B cell (primary cell): Measurements from ENCODE around the gene ZMYND19. TPM values are rescaled to one million over a fixed set of nuclear protein-coding genes. Genes with fewer than 3 reads are reported as not detected.
A peak's percentile ranks its signal among the peaks of the same experiment; 100 is the strongest.

Experiments
- ATAC-seq: fragments of 200-7000 bp; cut with Tn5 transposase; one replicate; pipeline ENCODE4 v1.10.0; 2021; ENCODE audit warnings: low read depth, mild to moderate bottlenecking, moderate number of reproducible peaks, moderate library complexity
- CTCF ChIA-PET: fragments of 350-600 bp; sonication (Branson Sonifier 250); formaldehyde crosslinking; loops from one replicate; lab custom pipeline; 2021; ENCODE audit warnings: antibody characterized with exemption, inconsistent platforms; lab: Charles Lee
- POLR2A ChIA-PET: fragments of 350-600 bp; sonication (Branson Sonifier 250); formaldehyde crosslinking; loops from one replicate; lab custom pipeline; 2021; ENCODE audit warnings: antibody characterized with exemption; lab: Charles Lee
- DNase-seq: peaks from one replicate; pipeline ENCODE4 v3.0.0; 2013
- H2AFZ ChIP-seq: 2 replicates; pipeline ENCODE4 v1.6.1; 2012; ENCODE audit warnings: mild to moderate bottlenecking, low read depth, low read length; ENCODE audit not compliant: insufficient read depth, poor library complexity, severe bottlenecking
- H3K27ac ChIP-seq, 2 donors: 1 replicate in 1 of 2; 2 replicates in 1 of 2; pipeline ENCODE4 v1.5.1; 2012 to 2013; ENCODE audit warnings: low read length in 2 of 2, mild to moderate bottlenecking in 2 of 2, moderate library complexity in 1 of 2
- H3K27me3 ChIP-seq, 4 experiments: fragments of 200-600 bp in 1 of 4; sonication (generic) in 1 of 4; replicated peaks in 1 of 4; 1 replicate in 2 of 4; 2 replicates in 2 of 4; pipeline versions ENCODE4 v1.6.1 to v1.7.0; 2013 to 2016; ENCODE audit warnings: low read length in 3 of 4, mild to moderate bottlenecking in 2 of 4, mixed read lengths in 1 of 4, moderate library complexity in 1 of 4; ENCODE audit not compliant: insufficient read depth in 4 of 4, control insufficient read depth in 3 of 4; ENCODE audit errors: control extremely low read depth in 1 of 4
- H3K36me3 ChIP-seq, 2 experiments: replicated peaks in 1 of 2; 1 replicate in 1 of 2; 2 replicates in 1 of 2; pipeline versions ENCODE4 v1.6.1 to v1.7.1; 2013; ENCODE audit warnings: low read length in 1 of 2; ENCODE audit not compliant: insufficient read depth in 2 of 2, control insufficient read depth in 1 of 2; ENCODE audit errors: control extremely low read depth in 1 of 2, extremely low read depth in 1 of 2
- H3K4me1 ChIP-seq, 2 donors: fragments of 200-600 bp in 1 of 2; sonication (generic) in 1 of 2; 1 replicate in 1 of 2; 2 replicates in 1 of 2; pipeline versions ENCODE4 v1.5.1 to v1.6.1; 2013 to 2017; ENCODE audit warnings: low read length in 2 of 2; ENCODE audit not compliant: control insufficient read depth in 2 of 2, insufficient read depth in 2 of 2
- H3K4me2 ChIP-seq: replicated peaks from 2 replicates; pipeline ENCODE3; 2012; ENCODE audit warnings: mild to moderate bottlenecking, low read depth, low read length; ENCODE audit not compliant: poor library complexity, severe bottlenecking
- H3K4me3 ChIP-seq, 5 experiments: fragments of 200-600 bp in 1 of 5; sonication (generic) in 1 of 5; 1 replicate in 3 of 5; 2 replicates in 2 of 5; pipeline versions ENCODE4 v1.5.1 to v1.7.0; 2011 to 2016; ENCODE audit warnings: low read length in 4 of 5, mild to moderate bottlenecking in 4 of 5, low read depth in 2 of 5, control low read depth in 1 of 5, moderate library complexity in 1 of 5; ENCODE audit not compliant: insufficient read depth in 1 of 5; ENCODE audit errors: control extremely low read depth in 1 of 5, extremely low read depth in 1 of 5
- H3K79me2 ChIP-seq: fragments of 200-600 bp; sonication (generic); one replicate; pipeline ENCODE4 v1.6.0; 2016; ENCODE audit warnings: low read length; ENCODE audit not compliant: control insufficient read depth, insufficient read depth
- H3K9ac ChIP-seq: fragments of 200-600 bp; sonication (generic); 2 replicates; pipeline ENCODE4 v1.6.1; 2017; ENCODE audit warnings: mild to moderate bottlenecking, low read length, moderate library complexity
- H3K9me3 ChIP-seq, 3 donors: one replicate each; pipeline versions ENCODE4 v1.6.1 to v1.7.1; 2013; ENCODE audit warnings: low read length in 2 of 3; ENCODE audit not compliant: control insufficient read depth in 2 of 3, insufficient read depth in 1 of 3; ENCODE audit errors: control extremely low read depth in 1 of 3
- H4K20me1 ChIP-seq: 2 replicates; pipeline ENCODE4 v1.6.0; 2012; ENCODE audit warnings: mild to moderate bottlenecking, low read length; ENCODE audit not compliant: insufficient read depth, control insufficient read depth, poor library complexity, severe bottlenecking
- H3K27ac Mint-ChIP-seq: one replicate; pipeline ENCODE4 v1.8.0; 2021; ENCODE audit warnings: mixed read lengths
- H3K27me3 Mint-ChIP-seq: one replicate; pipeline ENCODE4 v1.8.0; 2021; ENCODE audit warnings: mixed read lengths
- H3K4me1 Mint-ChIP-seq: one replicate; pipeline ENCODE4 v1.8.0; 2021; ENCODE audit warnings: mixed read lengths
- H3K4me3 Mint-ChIP-seq: one replicate; pipeline ENCODE4 v1.8.0; 2021; ENCODE audit warnings: mixed read lengths
- H3K9me3 Mint-ChIP-seq: one replicate; pipeline ENCODE4 v1.8.0; 2022; ENCODE audit warnings: mixed read lengths; ENCODE audit not compliant: insufficient read depth
- EZH2 ChIP-seq: IDR thresholded peaks from 2 replicates; pipeline ENCODE4 v1.6.1; 2012; ENCODE audit warnings: borderline replicate concordance, low read depth, mild to moderate bottlenecking, moderate library complexity, low read length; ENCODE audit not compliant: insufficient read depth, poor library complexity, severe bottlenecking
- WGBS: methylation state at CpG from one replicate; pipeline ENCODE4 v1.1.5; 2013; ENCODE audit warnings: missing lambda C conversion rate; ENCODE audit not compliant: insufficient coverage; 5-methylcytosine and 5-hydroxymethylcytosine counted together
- intact Hi-C: fragments of 100-400 bp; cut with micrococcal nuclease; formaldehyde crosslinking; loops from one replicate; pipeline ENCODE4 v1.10.0; 2022
- polyA plus RNA-seq: library from polyadenylated mRNA; depleted of rRNA; stranded (reverse); fragments of >200 nt; gene quantifications from 2 replicates; pipeline ENCODE4 v1.2.3, GENCODE V29; 2012
- total RNA-seq, 2 donors: library from RNA; stranded (reverse); fragments of 120-200 nt in 1 of 2; gene quantifications; 1 replicate in 1 of 2; 2 replicates in 1 of 2; pipeline versions ENCODE4 v1.2.3 to v1.2.4, GENCODE V29; 2013 to 2022
- TF ChIP-seq, protein P1 (sequence below): fragments of 200-600 bp; IDR thresholded peaks from one replicate; pipeline ENCODE4 v1.8.0; 2022; ENCODE audit warnings: antibody characterized with exemption, mild to moderate bottlenecking

Gene ZMYND19
- total and polyA plus RNA-seq, 2 donors (not counting 1 experiment from before 2014, with no cell fraction given) = 22.0 to 24.1 TPM

DNA sequence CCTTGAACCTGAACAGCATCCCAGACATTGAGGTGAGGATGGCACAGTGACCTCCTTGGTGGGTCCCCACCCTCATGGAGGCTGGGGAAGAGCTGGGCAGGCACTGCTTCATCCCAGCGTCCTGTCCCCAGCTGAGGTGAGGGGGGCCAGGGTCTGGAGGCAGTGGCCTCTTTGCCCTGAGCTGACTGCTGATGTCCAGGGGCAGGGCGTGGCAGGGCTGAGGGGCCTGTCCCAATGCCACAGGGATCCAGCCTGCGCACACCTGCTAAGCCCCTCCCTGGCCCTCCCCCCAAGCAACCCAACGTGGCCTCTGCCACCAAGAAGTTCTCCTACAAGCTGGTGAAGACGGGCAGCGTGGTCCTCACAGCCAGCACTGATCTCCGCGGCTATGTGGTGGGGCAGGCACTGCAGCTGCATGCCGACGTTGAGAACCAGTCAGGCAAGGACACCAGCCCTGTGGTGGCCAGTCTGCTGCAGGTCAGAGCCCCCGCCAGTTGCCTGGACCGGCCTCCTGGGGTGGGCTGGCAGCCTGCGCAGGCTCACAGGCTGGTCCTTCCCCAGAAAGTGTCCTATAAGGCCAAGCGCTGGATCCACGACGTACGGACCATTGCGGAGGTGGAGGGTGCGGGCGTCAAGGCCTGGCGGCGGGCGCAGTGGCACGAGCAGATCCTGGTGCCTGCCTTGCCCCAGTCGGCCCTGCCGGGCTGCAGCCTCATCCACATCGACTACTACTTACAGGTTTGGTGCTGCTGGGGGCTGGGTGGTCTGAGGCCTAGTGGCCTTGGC, 23.6 kb upstream of the ZMYND19 start:
- no peaks in the 10 kb centered on the region for H3K27me3 Mint-ChIP-seq
- WGBS = 96% methylated on average over 26 of the region's 27 CpGs
- DNase-seq = no peak
- ChIA-PET CTCF (no interaction called here), POLR2A (no interaction called here)
- Histone ChIP-seq H3K4me2 (no peak overlapping the region), H3K4me1 (peaks cover 12 to 24% of the 10 kb centered on the region in 2 donors), H3K27ac (no peak overlapping the region), H2AFZ (no peak overlapping the region), H4K20me1 (peaks cover 74% of the 10 kb centered on the region), H3K27me3 (no peaks in the 10 kb centered on the region), H3K4me3 (no peak overlapping the region), H3K9me3 (no peaks in the 10 kb centered on the region), H3K79me2 (peaks cover 73% of the 10 kb centered on the region), H3K36me3 (peaks cover 0 to 24% of the 10 kb centered on the region in 2 experiments), H3K9ac (no peak overlapping the region)
- H3K27ac Mint-ChIP-seq = peak overlapping the region; percentile 46
- TF ChIP-seq, protein P1, sequence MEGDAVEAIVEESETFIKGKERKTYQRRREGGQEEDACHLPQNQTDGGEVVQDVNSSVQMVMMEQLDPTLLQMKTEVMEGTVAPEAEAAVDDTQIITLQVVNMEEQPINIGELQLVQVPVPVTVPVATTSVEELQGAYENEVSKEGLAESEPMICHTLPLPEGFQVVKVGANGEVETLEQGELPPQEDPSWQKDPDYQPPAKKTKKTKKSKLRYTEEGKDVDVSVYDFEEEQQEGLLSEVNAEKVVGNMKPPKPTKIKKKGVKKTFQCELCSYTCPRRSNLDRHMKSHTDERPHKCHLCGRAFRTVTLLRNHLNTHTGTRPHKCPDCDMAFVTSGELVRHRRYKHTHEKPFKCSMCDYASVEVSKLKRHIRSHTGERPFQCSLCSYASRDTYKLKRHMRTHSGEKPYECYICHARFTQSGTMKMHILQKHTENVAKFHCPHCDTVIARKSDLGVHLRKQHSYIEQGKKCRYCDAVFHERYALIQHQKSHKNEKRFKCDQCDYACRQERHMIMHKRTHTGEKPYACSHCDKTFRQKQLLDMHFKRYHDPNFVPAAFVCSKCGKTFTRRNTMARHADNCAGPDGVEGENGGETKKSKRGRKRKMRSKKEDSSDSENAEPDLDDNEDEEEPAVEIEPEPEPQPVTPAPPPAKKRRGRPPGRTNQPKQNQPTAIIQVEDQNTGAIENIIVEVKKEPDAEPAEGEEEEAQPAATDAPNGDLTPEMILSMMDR = no peak
- TF ChIP-seq EZH2 = no peak
- H3K9me3 Mint-ChIP-seq = no peaks in the 10 kb centered on the region
- intact Hi-C loops = no loop called here
- peaks cover 22% of the 10 kb centered on the region for H3K4me1 Mint-ChIP-seq
- H3K4me3 Mint-ChIP-seq = no peak overlapping the region
- ATAC-seq = no peak

DNA sequence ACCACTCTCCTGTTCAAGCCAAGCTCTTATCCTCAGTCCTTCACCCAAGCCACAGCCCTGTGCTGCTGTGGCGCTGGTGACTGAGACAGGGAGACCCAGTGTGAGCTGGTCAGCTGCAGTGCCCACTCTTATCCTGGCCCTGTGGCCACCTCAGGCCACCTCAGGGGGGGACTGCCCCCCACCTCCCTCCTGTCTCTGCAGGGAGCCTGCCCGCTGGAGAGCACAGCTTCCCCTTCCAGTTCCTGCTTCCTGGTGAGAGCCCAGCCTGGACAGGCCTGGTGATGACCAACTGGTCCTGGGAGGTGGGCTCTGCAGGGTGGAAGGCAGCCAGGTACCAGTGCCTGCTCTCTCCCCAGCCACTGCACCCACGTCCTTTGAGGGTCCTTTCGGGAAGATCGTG, 22.9 kb upstream of the ZMYND19 start:
- H3K4me2 ChIP-seq = no peak overlapping the region
- H3K36me3 ChIP-seq = peaks cover 0 to 27% of the 10 kb centered on the region in 2 experiments
- ChIA-PET POLR2A (no interaction called here), CTCF (no interaction called here)
- Mint-ChIP-seq H3K27me3 (no peaks in the 10 kb centered on the region), H3K9me3 (no peaks in the 10 kb centered on the region), H3K27ac (no peak overlapping the region), H3K4me3 (no peak overlapping the region), H3K4me1 (peaks cover 22% of the 10 kb centered on the region)
- no peak overlapping the region for H3K4me3 ChIP-seq
- peaks cover 77% of the 10 kb centered on the region for H3K79me2 ChIP-seq
- no peak for TF ChIP-seq EZH2
- TF ChIP-seq, protein P1 = no peak
- H3K27ac ChIP-seq = no peak overlapping the region
- H2AFZ ChIP-seq = no peak overlapping the region
- no peak for ATAC-seq
- H3K27me3 ChIP-seq = no peaks in the 10 kb centered on the region
- 96% methylated on average over 5 of the region's 5 CpGs for WGBS
- intact Hi-C loops = no loop called here
- H3K9me3 ChIP-seq = no peaks in the 10 kb centered on the region
- peaks cover 12 to 23% of the 10 kb centered on the region in 2 donors for H3K4me1 ChIP-seq
- DNase-seq = no peak
- no peak overlapping the region for H3K9ac ChIP-seq
- H4K20me1 ChIP-seq = peaks cover 80% of the 10 kb centered on the region
